HG03558 (cell line): ENCODE measurements around the gene TMEM132D.

Source experiments
- ATAC-seq: cut with Tn5 transposase; IDR thresholded peaks from one replicate; pipeline ENCODE4 v1.9.1; 2021; ENCODE audit warnings: moderate number of reproducible peaks; ENCODE audit not compliant: unreplicated experiment; ENCODE audit errors: extremely low read depth

The TMEM132D gene

DNA sequence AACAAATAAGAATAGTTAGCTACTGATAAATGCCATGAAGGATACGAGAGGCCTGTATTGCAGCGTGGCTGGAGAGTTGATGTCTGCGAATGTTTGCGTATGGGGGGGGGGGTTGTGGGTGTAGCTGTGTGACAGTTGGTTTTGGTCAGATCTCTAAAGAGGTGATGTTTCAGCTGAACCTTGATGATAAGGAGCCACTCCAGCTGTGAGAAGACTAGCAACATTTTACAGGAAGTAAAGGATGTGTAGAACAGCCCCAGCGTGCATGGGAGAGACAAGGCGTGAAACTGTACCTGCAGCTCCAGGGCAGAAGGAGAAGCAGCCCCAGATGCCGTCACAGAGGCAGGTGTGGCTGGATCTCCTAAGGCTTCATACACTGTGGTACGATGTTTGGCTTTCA, 416.9 kb downstream of the TMEM132D start:
- no peak for ATAC-seq

DNA sequence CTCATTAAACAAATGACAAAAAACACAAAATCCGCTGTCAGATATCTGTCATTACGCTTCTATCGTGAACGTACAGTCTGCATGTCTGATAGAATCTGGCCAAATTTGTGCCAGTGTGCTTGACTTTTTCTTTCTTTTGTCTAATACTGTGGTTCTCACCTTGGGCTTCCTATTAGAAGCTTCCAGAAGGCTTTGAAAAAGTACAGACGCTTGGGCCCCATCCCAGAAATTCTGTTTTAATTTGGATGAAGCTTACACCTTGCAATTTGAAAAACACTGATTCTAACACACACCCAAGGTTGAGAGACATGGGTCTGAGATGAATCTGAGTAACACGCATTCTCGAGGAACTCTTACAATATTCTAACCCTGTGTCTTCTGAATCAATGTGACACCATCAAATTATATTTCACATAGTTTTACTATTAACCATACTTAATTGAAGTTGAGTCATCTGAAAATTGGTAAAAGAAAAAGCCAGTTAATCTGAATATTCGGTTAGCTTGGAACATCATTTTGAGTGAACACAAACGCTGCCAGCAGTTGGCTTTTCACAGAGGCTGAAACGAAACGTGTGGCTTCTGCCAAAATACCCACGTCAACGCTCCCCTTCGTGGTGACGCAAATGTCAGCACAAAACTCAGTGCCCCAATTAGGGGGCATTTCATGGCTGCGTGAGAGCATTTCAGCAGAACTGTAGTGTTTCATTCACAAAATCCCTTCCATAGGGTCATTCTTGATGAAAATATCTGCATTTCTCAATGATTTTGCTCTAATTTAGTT, 420.5 kb downstream of the TMEM132D start:
- ATAC-seq = no peak

DNA sequence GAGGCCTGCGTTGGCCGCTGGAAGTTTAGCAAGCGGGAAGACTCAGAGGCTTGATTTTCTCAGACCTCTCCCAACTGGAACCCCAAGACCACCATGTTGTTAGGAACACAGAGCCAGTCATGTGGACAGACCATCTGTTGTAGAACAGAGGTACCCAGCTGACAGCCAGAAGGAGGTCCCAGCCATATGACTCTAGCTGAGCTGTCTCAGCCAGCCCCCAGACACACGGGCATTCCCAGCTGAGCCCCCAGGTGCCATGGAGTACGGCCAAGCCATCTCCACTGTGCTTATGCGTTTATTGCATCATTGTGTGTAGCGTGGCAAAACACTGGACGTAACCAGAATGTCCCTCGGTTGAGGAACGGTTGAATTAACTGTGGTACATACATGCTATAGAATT, 421.9 kb downstream of the TMEM132D start:
- ATAC-seq = no peak

DNA sequence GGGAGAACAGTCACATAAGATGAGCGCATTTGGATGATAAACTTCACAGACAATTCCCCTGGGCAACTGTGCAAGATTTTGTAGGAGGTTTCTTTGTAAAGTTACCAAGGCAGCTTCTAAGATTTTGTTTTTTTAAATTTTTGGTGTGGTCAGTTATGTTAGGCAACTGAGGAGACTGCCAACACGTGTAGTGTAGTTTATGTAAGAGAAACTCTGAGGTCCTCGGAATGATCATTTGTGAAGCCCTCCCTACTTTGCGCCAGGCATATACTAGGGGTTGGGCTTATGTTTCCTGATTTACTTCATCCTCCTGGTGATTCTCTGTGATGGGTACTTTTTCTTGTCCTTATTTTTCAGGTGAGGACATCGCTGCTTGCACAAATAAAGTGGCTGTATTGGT, 433.6 kb downstream of the TMEM132D start:
- no peak for ATAC-seq

DNA sequence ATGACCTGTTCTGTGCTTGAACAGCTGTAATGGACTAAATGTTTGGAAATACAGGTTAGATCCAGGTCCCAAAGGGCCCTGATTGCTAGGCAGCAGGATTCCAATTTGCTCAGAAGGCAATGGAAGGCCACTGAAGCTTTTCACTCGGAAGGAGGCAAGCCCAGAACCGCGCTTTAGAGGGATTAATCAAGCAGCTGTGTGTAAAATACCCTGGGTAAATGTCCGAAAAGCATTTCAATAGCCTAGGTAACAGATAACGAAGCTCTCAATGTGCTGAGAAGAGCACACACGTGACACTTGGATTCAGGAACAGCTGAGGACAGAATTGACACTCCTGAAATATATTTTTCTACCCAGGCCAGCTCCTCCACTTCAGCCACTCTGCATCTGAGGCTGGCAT, 436.1 kb downstream of the TMEM132D start:
- no peak for ATAC-seq

DNA sequence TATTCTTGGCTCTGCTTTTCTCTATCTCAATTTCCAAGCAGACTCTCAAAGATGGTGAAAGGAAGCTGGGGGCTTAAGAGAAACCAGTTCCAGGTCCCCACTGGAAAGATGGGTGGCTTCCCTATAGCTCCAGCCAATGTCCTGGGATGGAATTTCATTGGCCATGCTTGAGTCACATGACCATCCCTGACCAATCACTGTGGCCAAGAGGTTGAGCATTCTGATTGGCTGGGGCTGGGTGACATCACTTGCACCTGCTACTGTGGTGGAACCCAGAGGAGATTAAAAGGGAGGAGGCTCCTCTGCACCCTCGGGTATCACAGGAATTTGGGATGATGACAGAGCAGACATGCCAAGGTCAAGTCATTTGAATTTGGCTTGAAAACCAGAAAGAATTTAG, 436.5 kb downstream of the TMEM132D start:
- ATAC-seq = no peak

DNA sequence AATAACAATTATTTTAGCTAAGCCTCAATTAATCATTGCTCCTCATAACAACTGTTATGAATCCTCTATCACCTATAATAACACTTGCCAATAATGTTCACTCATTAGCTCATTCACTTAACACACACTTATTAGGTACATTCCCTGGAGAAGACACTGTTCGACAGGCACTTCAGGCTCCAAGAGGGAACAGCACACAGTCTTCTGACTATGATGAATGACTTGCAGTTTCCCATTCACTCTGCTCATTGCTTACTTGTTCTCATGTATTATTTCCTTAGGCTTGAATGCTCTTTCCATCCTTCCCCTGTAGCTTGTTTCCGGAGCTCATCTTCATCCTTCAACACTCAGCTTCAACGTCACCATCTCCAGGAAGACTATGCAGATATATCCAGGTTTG, 437.3 kb downstream of the TMEM132D start:
- ATAC-seq = no peak

DNA sequence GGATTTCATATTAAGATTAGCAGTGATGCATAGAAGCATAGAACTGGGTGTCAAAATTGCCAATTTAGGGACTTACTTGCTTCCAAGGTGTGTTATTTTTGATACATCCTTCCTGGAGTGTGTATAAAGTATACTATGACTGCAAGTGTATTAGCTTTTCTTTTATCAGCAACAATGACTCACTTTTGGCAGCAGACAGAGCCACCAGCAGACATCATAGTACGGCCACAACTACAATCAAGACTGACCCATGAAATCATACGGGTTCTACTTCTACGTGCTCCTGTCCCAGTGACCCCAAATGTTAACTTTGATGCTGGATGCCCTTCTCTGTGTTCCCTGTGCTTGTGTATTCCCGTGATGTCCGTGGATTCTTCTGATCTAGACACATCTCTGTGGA, 443.9 kb downstream of the TMEM132D start:
- no peak for ATAC-seq

DNA sequence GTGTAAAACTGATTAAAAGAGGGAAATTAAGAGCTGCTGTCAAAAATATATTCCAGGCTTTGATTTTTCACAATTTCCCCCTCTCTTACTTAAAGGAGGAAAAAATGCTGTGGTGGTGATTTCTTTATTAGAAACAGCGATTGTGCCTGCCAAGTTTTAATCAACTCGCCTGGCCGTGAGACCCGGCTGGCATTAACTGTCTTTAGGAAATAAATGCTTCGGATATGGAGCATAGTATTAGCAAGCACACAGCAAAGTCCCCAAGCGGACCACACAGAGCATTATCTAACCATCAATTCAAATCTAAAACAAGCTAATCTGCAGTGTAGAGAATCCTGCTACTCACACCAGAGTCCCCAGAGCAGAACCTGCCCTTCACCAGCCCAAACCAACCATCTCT, 457.1 kb downstream of the TMEM132D start:
- no peak for ATAC-seq

DNA sequence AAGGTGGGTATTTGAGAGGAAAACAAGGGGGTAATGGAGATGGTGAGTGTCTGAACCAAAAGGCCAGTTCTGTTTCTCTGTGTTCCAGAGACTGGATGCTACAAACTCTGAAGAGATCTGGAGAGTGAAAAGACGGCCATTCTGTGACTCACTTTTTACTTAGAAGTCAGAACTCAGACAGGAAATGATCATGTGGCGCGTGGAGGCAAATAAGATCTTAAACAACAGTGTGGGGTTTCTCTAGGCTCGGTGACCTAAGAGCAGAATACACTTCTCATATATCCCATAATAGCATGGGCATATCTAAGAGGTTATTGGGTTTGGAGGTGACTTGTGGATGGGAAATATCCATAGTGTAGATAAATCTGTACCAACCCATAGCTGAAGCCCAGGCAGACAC, 463.5 kb downstream of the TMEM132D start:
- ATAC-seq = no peak

DNA sequence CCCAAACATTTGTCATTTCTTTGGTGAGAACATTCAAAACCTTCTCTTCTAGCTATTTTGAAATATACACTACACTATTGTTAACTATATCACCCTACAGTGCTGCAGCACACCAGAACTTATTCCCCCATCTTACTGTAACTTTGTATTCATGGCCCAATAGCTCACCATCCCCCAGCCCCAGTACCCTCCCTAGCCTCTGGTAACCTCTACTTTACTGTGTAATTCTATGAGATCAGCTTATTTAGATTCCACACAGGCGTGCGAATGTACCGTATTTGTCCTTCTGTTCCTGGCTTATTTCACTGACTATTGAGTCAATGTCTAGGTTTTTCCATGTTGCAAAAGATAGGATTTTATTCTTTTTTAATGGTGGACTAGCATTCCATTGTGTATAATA, 469.0 kb downstream of the TMEM132D start:
- ATAC-seq = no peak

DNA sequence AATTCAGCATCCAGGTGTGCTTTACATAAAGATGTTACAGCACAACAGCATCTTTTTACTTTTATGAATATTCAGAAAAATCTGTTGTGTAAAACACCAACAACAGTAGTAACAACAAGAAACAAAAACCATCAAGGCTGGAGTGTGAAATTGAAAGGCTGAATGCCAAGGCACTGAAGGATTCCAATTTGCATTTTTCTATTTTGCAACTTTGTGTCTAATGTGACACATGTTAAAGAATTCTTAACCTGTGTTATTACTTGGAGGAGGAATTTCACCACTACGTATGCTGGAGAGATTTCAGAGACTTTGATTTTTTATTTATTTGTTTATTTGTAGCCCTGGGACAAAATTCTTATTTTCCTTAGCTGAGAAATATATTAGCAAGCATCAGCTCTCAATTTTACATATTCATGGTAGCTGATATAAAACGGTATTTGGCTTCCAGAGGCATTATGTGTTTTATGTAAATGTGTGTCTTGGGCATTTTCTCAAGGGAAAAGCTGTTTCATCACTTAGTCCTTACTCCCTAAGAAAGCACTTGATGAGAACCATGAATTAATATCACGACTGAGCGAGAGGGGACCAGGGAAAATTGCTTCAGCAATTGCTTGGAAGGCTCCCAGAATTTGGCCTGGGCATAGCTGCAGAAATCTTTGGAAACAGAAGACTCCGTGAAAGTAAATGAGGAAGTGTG, 475.4 kb downstream of the TMEM132D start:
- no peak for ATAC-seq

DNA sequence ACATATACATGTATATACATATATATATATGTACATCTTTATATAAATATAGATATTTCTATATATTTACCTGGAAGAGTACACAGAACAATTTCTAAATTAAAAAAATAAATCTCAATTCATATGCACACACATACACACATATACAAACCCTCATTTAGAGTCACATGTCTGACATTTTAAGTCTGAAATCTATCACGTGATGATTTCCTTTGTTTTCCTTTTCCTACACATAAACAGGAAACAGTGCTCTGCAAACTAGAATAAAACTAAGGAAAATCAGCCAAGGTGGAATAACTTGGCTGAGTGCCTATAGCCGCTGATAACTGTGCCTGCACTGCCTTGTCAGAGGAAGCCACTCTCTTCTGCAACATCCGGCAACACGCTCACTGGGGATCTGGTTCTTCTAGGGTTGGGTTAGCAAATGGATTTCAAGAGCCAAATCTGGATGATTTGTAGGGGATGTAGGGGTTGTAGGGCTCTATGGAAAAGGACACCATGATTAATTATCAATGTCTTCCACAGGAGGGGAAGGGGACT, 480.7 kb downstream of the TMEM132D start:
- no peak for ATAC-seq

DNA sequence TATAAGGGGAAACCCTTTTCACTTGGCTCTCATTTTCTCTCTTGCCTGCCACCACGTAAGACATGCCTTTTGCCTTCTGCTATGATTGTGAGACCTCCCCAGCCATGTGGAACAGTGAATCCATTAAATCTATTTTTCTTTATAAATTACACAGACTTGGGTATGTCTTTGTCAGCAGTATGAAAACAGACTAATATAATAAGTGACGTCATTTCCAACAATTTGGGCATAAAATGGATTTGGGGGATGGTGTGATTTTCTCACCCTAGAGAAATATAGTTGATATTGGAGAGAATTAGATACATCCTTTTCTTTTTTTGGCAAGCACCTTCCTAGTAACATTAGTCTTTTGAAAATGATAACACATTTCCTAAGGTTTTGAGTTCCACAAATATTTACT, 490.5 kb downstream of the TMEM132D start:
- ATAC-seq = no peak

DNA sequence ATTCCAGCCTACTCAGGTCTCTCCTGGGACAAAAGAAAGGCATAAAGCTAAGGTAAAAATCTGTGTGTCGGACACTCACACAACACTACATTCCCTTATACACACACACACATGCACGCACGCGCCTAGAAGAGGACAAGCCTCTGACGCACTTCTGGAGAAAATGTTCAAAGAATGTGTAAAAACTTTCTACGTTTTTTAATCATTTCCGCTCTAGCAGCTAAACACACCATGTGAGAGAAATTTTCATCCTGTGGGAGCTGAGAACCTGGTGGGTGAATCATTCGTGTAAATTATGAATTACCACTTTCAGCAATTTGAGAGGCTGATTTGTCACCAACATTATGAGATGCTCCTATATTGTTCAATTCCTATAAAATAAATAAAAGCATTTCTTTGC, 494.5 kb downstream of the TMEM132D start:
- no peak for ATAC-seq

DNA sequence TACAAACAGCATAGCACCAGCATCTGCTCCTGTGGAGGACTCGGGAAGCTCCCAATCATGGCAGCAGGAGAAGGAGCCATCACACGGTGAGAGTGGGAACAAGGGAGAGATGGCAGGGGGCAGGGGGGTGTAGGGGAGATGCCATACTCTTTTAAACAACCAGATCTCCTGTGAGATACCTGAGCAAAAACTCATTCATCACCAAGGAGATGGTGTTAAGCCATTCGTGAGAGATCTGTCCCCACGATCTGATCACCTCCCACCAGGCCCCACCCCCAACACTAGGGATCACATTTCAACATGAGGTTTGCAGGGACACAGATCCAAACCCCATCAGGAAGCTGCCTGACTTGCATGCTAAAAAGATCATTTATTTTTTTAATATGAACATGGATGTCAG, 499.3 kb downstream of the TMEM132D start:
- ATAC-seq = no peak

DNA sequence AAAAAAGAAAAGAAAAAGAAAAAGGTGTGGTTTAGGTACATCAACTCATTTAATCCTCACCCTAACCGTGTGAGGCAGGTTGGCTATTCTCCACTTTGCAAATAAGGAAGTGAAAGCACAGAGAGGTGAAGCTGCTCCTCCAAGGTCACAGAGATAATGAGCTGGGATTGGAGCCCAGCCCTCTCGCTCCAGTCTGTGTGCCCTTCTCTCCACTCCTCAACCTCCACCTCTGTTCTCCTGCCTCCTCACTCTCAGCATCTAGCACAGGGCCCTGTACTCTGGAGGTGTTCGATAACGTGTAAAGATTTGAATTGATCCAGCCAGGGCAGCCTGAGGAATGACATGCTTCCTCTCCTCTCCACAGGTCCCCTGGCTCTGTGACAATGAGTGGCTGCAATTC, 502.3 kb downstream of the TMEM132D start:
- no peak for ATAC-seq

DNA sequence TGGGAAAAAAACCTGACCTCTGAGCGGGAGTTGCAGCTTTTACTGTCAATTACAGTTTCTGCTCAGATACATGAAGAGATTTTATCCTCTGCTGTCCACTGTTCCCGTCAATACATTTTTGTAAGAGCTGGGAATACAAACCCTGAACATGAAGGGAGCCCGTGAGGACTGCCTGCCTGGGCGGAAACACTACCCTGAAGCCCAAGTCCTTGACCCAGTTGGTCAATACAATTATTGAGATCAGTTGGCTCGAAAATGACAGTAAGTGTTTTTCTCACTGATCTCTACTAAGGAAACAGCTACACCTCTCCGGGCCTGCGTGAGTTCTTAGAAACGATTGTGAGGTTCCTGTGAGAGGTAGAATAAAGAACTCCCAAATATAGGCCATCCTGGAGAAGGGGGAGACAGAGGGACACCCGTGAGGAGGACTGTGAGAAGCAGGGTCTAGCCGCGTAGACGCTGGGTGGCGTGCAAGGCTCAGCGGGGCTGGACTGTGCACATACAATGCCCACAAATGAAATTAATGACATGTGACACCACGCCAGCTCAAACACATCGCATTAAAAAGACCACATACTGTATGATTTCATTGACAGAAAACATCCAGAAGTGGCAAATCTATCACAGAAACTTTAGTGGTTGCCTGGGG, 509.5 kb downstream of the TMEM132D start:
- ATAC-seq = no peak

DNA sequence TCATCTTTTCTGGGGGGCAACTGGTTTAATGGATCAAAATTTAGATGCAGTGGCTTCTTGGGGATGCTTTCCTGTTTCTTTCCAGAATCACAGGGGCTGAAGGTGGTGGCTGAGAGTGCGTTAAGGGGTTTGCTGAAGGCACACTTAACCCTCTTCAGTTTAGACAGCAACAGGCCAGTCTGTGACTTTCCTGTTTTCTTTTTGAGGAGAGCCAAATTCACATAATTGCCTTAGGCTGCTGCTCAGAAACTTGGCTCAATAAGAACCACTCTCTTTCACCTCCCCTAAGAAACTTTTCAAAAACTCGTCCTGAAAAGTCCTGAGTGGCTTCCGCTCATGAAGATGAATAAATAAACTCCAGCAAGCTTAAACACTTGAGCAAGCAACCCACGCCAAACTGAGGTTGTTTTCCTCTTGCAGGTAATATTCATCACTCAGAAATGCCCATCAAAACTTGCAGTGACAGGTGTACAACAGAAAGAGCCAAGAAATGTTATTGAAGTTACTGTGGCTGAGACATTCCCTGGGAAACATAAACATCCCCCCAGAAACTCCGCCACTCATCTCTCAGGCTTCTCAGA, 510.4 kb downstream of the TMEM132D start:
- no peak for ATAC-seq

DNA sequence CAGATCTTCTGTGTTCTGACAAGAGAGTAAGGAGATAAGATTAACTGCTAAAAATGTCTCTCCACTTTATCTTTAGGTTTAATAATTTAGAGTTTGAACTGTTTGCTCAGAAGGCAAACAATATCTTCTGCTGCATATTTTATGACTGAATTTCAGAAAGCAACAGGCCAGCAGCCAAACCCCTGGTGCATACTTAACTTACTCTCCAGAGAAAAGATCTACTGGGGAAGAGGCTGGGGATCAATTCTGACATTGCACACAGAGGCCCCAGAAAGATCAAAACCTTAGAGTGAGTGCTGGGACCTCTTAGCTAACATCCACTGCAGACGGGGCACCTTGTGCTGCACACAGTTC, 518.2 kb downstream of the TMEM132D start:
- no peak for ATAC-seq

DNA sequence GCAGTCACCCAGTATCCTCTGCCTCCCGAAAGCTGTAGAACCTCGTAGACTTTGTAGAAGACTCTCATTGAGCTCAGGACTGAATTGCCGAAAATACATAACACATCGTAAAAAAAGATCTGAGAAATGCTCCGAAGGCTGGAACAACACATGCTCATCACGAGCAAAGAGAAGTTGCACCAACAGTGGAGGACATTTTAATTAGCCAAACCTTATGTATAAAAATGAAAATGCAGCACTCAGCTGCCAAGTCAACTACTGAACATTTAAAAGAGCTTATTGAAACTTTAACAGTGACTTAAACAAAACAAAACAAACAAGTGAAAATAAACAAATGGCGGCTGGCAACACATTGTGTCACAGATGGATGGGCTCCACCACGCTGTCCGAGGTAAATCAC, 519.9 kb downstream of the TMEM132D start:
- no peak for ATAC-seq
